ENCODE results near the gene C5orf47. TPM values are rescaled to one million over a fixed set of nuclear protein-coding genes. Genes with fewer than 3 reads are reported as not detected.

The C5orf47 gene
- total RNA-seq, 1 donor from 2014 or later = 0.08 TPM

DNA sequence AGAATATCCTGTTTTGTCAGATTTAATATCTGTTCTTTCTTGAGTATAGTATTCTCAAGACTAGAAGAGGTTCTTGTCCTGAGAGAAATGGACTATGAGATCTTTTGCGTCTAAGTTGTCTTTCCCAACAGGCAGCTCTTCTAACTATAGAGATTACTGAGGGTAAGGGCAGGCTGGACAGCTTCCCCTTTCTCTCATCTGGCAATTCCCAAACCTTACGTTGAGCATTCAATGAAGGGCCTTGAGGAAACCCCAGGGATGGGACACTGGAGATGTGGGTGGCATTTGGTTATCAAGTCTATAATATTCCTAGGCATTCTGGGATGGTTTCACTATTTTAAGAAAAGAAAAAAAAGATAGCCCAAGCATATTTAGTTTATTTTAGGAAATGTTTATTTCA is 28.0 kb upstream of the C5orf47 start:
- intact Hi-C loops (cut with micrococcal nuclease) = no loop called here
- no peak overlapping the region for H3K27ac ChIP-seq (replicated peaks)
- no peaks in the 10 kb centered on the region for H3K27me3 ChIP-seq (ENCODE audit: low read depth)
- peaks cover 53% of the 10 kb centered on the region for H3K4me1 ChIP-seq
- H3K4me3 ChIP-seq = no peak overlapping the region
- TF ChIP-seq, protein P1, sequence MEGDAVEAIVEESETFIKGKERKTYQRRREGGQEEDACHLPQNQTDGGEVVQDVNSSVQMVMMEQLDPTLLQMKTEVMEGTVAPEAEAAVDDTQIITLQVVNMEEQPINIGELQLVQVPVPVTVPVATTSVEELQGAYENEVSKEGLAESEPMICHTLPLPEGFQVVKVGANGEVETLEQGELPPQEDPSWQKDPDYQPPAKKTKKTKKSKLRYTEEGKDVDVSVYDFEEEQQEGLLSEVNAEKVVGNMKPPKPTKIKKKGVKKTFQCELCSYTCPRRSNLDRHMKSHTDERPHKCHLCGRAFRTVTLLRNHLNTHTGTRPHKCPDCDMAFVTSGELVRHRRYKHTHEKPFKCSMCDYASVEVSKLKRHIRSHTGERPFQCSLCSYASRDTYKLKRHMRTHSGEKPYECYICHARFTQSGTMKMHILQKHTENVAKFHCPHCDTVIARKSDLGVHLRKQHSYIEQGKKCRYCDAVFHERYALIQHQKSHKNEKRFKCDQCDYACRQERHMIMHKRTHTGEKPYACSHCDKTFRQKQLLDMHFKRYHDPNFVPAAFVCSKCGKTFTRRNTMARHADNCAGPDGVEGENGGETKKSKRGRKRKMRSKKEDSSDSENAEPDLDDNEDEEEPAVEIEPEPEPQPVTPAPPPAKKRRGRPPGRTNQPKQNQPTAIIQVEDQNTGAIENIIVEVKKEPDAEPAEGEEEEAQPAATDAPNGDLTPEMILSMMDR (IDR thresholded peaks at IDR 0.05; ENCODE audit: borderline replicate concordance) = no peak
- H3K36me3 ChIP-seq = peaks cover 39% of the 10 kb centered on the region
- DNase-seq = no peak
- H3K9me3 ChIP-seq (replicated peaks) = no peaks in the 10 kb centered on the region

DNA sequence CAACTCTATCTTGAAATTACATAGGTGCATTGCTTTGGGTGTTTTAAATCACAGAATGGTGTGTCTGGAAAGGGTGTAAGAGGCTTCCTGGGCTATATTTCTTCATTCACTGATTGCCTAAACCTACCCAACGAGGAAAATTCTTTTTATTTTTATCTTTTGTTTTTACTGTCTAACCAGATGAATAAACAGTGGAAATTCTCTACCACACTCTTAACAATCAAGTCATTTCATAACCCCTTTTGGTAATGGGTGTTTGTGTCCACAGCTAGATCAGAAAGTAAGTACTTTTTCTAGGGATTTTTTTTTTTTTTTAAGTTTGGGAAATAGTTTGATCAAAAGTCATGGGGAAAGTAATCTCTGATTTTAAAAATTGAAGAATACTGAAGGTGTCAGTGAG is 27.6 kb upstream of the C5orf47 start:
- intact Hi-C loops (cut with micrococcal nuclease) = no loop called here
- no peaks in the 10 kb centered on the region for H3K9me3 ChIP-seq (replicated peaks)
- no peak overlapping the region for H3K27ac ChIP-seq (replicated peaks)
- H3K36me3 ChIP-seq = peaks cover 35% of the 10 kb centered on the region
- H3K27me3 ChIP-seq (ENCODE audit: low read depth) = no peaks in the 10 kb centered on the region
- TF ChIP-seq, protein P1 (IDR thresholded peaks at IDR 0.05; ENCODE audit: borderline replicate concordance) = no peak
- no peak overlapping the region for H3K4me3 ChIP-seq
- no peak for DNase-seq
- peaks cover 48% of the 10 kb centered on the region for H3K4me1 ChIP-seq

DNA sequence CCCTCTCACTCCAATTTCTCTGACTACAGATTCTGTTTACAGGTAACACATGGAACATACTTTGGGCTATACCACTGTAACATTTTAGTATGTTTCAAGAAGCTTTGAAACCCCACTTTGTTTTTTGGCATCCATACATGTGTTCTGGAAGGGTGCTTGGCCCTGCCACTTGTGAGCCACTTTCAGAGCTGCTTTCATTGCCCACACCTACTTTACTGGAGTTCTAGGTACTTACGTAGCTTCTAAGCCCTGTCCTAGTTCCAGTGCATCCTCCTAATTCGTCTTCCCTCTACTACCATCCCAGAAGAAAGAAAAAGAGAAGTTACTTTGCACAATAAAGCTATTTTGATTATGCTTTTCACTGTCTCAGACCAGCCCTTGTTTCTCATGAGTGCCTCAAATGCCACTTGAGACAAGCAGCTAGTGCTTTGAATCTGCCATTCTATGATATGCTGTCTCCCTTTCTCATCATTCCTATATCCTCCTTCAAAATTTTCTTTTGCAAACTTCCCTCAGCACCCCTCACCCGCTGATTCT is 26.5 kb upstream of the C5orf47 start:
- H3K36me3 ChIP-seq = peaks cover 24% of the 10 kb centered on the region
- peaks cover 38% of the 10 kb centered on the region for H3K4me1 ChIP-seq
- DNase-seq = no peak
- H3K27me3 ChIP-seq (ENCODE audit: low read depth) = no peaks in the 10 kb centered on the region
- peak overlapping the region; percentile 46 for H3K27ac ChIP-seq (replicated peaks)
- TF ChIP-seq, protein P1 (IDR thresholded peaks at IDR 0.05; ENCODE audit: borderline replicate concordance) = no peak
- intact Hi-C loops (cut with micrococcal nuclease) = no loop called here
- H3K9me3 ChIP-seq (replicated peaks) = no peaks in the 10 kb centered on the region
- H3K4me3 ChIP-seq = no peak overlapping the region

DNA sequence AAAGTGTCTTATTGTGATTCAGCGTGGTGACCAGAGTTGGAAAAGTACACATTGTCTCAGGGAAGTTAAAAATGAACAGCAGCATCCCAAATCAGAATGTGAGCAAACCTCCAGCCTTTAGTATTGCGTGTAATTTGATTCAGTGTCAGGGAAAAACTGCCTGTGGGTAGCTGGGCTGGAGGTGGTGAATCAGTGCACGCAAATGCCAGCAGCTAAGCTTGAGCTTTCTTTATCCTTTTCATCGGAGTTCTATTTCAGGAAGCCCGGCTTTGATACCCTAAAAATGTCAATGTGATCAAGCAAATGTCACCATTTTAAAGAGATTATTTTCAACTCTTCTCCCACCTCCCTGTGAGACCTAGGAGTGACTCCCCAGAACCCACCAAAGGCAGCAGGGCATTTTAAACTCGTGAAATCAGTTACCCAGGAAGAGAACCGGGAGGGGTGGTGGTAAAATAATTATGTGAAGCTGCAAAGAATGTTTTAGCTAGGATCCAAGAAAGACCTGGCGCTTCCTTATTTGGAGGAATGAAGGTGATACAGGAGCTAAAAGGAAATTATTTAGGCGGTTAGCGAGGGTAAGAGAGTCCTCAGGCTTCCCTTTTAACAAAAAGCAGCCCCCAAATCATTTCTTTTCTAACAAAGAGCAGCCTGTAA is 25.7 kb upstream of the C5orf47 start:
- no peak for DNase-seq
- H3K27me3 ChIP-seq (ENCODE audit: low read depth) = no peaks in the 10 kb centered on the region
- no peak overlapping the region for H3K4me3 ChIP-seq
- peaks cover 29% of the 10 kb centered on the region for H3K4me1 ChIP-seq
- TF ChIP-seq, protein P1 (IDR thresholded peaks at IDR 0.05; ENCODE audit: borderline replicate concordance) = no peak
- H3K9me3 ChIP-seq (replicated peaks) = no peaks in the 10 kb centered on the region
- H3K36me3 ChIP-seq = peaks cover 16% of the 10 kb centered on the region
- peak overlapping the region; percentile 46 for H3K27ac ChIP-seq (replicated peaks)
- intact Hi-C loops (cut with micrococcal nuclease) = no loop called here

DNA sequence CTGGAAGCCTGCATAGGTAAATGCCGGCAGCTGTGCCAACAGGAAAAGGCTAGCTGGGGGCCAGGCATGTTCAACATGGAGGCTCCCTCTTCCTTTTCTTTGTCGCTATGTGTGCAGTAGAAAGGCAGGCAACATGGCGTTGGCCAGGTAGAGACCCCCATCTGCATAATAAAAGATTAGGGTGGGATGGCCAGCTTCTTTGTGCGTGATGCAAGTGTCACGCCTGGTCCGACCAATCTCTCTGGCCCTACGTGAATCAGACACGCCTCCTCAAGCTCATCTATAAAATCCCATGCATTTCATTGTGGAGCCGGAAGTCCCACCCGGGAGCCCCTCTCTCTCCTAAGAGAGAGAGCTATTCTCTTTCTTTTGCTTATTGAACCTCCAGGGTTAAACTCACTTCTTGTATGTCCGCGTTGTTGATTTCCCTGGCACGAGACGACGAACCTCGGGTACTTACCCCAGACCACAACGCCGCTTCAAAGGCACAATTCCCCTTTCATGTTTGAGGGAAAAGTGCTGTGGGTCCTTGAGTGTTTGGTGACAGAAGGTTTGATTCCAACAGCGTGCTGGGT is 25.0 kb upstream of the C5orf47 start:
- Histone ChIP-seq H3K36me3 (peaks cover 11% of the 10 kb centered on the region), H3K4me3 (no peak overlapping the region), H3K4me1 (peaks cover 28% of the 10 kb centered on the region), H3K27ac (replicated peaks) (peak overlapping the region; percentile 46), H3K27me3 (ENCODE audit: low read depth) (no peaks in the 10 kb centered on the region), H3K9me3 (replicated peaks) (no peaks in the 10 kb centered on the region)
- intact Hi-C loops (cut with micrococcal nuclease) = no loop called here
- TF ChIP-seq, protein P1 (IDR thresholded peaks at IDR 0.05; ENCODE audit: borderline replicate concordance) = no peak
- DNase-seq = no peak
